22Rv1 (cell line): ENCODE measurements around the gene ANK3.

Experiments used
- H3K27ac ChIP-seq: fragments of 450-650 bp; 2 replicates; pipeline ENCODE4 v1.5.1; 2017
- CTCF ChIP-seq: fragments of 450-650 bp; IDR thresholded peaks from 2 replicates; pipeline ENCODE4 v1.5.1; 2017; ENCODE audit warnings: mild to moderate bottlenecking
- ZFX ChIP-seq: fragments of 450-650 bp; IDR thresholded peaks from 2 replicates; pipeline ENCODE4 v1.6.1; 2017; ENCODE audit warnings: antibody characterized with exemption, borderline replicate concordance

Gene ANK3

GRCh38 chr10:60006062-60006461, 383.6 kb downstream of the ANK3 start:
- no peak for TF ChIP-seq CTCF
- no peak for TF ChIP-seq ZFX
- no peak overlapping the region for H3K27ac ChIP-seq

GRCh38 chr10:60003651-60004523, 385.8 kb downstream of the ANK3 start:
- TF ChIP-seq ZFX (no peak), CTCF (no peak)
- H3K27ac ChIP-seq: no peak overlapping the region

- H3K27ac ChIP-seq: no peak overlapping the region
- TF ChIP-seq CTCF: no peak
- no peak for TF ChIP-seq ZFX
These were observed 388.9 kb downstream of the ANK3 start for GRCh38 chr10:60000747-60001146.

GRCh38 chr10:59997827-59998525, 391.7 kb downstream of the ANK3 start:
- TF ChIP-seq CTCF: no peak
- TF ChIP-seq ZFX: no peak
- H3K27ac ChIP-seq: no peak overlapping the region

GRCh38 chr10:59995862-59996261, 393.8 kb downstream of the ANK3 start:
- TF ChIP-seq ZFX (no peak), CTCF (no peak)
- H3K27ac ChIP-seq: no peak overlapping the region

- no peak for TF ChIP-seq CTCF
- TF ChIP-seq ZFX: no peak
These were observed 395.7 kb downstream of the ANK3 start for GRCh38 chr10:59993931-59994330.

GRCh38 chr10:59991661-59992060, 398.0 kb downstream of the ANK3 start:
- TF ChIP-seq CTCF (no peak), ZFX (no peak)
- H3K27ac ChIP-seq: peak overlapping the region; percentile 57

More at GRCh38 chr10:59993931-59994330, 395.7 kb downstream of the ANK3 start:
- no peak overlapping the region for H3K27ac ChIP-seq
